Activated CD4-positive, alpha-beta T cell treated with anti-CD3 and anti-CD28 coated beads, Interleukin-2, amount 50 U/mL, for 24 hours (primary cell): Measurements from ENCODE around the gene KCNA5.

Experiments
- DNase-seq, 2 donors: peaks; one replicate each; pipeline ENCODE4 v3.0.0-alpha.2; 2020; ENCODE audit warnings: low read depth in 1 of 2, low spot score in 1 of 2

KCNA5 gene

DNA sequence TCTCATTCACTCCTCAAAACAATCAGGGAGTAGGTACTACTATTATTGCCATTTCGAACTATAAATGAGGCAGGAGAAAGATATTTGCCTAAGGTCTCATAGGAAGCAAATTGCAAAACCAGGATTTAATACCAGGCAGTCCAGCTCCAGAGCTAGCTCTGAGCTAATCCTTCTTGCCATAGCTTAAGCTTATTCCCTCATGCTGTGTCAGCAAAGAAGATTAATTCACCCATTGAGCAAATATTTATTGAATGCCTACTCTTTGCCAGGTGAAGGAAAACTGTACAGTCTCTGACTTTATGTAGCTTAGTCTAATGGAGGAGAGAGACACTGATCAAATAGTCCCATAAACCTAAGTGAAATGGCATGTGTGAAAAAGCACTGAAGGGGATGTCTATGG lies 19.5 kb downstream of the KCNA5 start:
- DNase-seq, result no peak

DNA sequence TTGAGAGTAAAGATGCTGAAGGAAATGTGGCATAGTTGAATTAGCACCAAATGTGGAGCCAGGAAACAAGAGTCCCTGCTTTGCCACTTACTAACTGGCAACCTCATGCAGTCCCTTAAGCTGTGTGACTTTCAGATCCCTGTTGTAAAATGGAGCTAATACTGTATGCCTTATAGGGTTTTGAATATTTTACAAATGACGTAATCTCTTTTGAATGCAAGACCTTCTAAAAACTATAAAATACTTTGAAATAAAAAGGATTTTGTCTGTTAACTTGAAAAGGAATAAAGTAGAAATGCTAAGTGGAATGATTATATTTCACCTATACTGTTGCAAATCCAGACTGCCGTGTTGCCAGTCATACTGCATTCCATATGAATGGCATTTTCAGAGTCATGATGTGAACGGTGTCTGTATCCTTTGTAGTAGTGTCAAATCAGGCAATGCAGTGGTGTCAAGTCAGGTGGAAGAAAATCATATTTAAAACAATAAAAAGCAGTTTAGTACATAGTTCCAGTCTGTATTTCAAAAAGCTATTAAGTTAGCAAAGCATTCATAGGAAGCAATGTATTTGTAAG lies 21.3 kb downstream of the KCNA5 start:
- no peak for DNase-seq

DNA sequence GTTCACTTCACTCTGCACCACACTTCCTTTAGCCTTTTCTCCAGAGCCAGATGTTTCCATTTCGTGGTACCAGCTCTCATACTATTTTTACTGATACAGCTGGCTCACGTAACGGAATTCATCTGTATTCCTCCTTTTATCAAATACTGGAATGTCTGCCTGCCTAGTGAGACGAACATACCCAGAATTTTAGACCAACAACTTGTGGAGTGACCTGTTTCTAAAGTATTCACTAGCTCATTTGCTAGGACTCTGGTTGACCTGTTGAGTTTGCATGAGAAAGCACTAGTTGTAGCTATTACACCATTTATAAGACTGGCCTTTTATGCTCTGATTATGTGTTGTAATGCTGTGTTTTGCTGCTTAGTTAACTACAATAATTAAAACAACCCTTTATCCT lies 22.6 kb downstream of the KCNA5 start:
- no peak for DNase-seq

DNA sequence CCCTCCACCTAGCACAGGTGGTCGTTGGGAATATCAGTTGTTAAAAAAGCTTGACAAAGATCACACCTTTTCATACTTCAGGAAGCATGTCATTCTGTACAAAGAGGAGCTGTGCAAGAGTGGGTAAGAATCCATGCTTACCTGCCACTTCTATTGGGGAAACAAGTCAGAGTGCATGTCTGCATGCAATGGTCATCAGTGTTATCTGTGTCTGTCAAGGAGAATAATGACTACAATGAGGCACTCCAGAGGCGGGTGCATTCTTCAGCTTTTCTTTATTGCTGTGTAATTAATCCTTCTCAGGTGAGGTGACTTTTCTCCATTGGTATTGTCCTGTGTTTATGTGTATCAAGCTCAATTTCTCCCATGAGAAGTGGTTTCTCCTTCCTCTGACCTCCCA lies 24.4 kb downstream of the KCNA5 start:
- DNase-seq, result no peak

DNA sequence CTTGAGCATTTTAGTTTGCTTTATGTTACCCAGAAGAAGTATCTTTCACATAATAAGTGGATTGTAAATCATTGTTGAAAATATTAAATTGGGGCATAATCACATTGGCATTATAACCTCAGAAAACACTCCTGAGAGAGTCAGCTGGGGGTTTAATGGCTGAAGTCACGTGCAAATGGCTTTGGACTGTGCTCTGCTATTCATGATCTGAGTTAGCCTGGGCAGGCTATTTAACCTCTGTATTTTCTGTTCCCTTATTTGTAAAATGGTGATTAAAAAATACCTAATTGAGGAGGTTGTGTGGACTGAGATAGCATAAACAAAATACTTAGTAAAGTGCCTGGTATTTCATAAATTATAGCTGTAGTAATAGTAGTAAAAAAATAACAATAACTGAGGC lies 24.9 kb downstream of the KCNA5 start:
- DNase-seq, result no peak

DNA sequence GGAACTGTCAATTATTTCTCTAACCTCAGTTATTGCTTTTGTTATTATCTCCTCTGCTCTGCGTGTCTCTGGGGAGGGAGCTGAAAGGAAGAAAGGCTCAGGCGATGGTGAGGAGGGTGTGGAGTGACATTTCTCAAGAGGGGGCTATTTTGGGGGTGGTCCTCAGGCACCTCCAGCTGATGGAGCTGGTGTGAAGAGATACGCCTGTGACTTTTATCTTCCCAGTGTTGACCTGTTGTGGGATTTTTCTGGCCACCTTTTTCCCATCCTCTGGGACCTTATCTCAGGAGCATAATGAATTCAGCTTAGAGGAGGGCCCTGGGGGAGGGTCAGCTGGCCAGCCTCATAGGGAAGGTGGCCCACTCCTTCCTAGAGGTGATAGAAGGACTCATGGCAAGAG lies 26.4 kb downstream of the KCNA5 start:
- DNase-seq, result no peak

DNA sequence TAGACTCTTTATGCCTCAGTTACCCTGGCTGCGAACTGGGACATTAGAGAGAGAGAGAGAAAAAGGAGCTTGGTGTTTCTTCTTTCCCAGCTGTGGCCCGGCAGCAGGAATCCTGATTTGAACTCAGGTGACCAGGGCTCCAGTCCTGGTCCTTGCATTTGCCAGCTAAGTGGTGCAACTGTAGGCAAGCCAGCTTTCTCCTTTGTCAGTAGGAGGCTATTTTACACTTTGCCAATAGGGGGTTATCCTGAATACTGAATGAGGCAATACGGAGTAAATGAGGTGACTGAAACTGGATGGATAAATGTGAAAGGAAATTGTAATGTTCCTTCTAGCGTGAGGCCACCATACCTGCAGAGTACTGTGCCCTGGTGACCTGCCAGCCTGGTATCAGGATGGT lies 27.8 kb downstream of the KCNA5 start:
- DNase-seq, result no peak

DNA sequence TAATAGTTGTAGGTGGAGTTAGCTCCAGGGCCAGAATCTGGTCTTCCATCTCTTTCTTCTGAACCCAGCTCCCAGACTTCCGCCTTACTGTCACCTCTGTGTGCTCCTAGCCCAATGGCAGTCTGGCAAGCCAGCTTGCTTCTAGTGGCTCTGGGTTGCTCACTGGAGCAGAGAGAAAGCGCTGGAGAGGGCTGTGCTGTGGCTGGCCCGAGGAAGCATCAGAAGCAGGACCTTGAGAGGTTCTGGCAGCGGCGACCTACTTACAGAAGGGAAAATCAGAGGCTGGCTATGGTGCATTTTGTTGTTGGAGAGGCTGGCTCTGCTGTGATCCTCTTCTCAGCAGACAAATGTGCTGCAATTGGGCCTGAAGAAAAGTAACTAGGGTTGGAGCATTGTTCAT lies 28.6 kb downstream of the KCNA5 start:
- no peak for DNase-seq

DNA sequence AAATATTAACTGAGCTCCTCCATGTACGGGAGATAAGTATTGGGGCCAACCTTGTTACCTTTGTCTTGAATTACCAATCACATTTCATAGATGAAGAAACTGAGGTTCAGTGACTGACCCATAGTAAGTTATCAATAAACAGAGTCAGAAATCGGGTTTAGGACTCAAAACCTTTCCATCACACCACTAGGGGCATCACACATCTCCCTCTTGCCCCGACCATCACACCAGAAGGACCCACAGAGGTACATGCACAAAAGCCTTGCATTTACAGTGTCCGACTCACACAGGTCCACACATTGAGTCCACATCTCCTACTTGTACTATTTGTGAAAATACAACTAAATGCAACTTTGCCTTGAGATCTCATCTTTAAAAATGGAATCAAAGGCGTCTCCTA lies 29.4 kb downstream of the KCNA5 start:
- no peak for DNase-seq

DNA sequence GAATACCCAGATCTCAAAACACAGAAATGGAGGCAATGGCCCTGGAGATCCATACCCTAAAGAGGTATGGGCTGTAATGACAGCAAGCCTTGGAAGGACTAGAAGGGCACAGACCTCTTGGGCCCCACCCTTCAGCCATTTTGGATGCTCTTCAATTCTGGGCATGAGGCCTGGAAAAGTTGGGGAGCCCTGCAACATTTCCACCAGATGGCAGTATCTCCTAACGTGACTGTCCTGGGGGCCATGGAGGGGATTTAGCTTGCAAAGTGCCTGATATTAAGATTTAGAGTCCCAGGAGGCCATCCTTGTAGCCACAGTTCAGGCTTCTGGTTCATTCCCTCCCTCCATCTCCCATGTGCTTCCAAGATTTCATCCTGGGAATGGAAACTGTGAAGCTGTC lies 30.2 kb downstream of the KCNA5 start:
- no peak for DNase-seq

DNA sequence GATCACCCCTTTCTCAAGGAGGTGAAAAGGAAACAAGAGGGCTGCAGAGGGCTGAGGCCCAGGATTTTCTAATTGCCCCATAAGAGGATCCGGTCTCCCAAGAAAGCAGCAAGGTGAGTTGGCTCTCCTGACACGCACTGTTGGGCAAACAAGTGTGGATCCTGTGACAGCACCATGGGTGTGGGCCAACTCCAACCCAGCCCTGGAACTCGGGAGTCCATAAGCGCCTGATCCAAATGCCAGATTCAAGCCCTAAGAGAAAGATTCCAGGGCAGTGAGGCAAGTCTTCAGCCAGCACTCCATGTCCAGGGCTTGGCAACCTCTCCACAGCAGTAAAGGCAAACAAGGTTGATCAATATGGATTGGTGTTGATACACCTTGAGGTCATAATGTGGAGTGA lies 33.1 kb downstream of the KCNA5 start:
- DNase-seq, result no peak

DNA sequence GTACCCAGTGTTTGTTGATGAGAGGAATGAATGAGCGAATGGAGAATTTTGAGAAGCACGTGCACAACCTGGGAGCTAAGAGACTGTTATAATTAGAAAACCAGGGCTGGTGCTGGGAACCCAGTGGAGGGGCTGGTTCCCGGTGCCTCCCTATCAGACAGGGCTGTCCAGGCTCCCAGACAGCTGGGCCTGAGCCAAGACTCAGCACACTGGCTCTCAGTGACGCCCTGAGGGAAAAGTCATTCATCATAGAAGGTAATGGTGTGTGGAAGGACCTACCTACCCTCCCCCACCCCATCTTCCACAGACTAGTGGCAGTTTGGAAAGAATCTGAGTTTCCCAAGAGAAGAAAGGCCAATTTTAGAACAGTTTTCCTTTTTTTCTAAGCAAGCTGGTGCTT lies 34.7 kb downstream of the KCNA5 start:
- no peak for DNase-seq

DNA sequence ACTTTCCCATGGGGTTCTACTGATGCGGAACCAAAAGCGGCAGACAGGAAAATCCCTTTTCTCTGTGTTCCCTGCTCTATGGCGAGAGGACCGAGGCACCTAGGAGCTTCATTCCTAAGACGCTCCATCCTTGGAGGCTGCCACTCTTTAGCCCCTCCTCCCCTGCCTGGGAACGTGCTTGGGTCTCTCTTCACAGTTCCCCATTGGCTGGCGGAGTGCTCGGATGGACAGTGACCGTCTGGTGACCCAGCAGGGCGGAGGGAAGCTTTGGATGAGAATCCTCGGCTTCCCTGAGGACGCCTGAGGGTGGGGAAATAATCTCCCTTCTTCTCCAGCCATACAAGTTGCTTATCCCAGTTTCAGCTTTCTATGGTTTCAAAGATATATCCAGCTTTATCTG lies 37.3 kb downstream of the KCNA5 start:
- DNase-seq, result no peak

DNA sequence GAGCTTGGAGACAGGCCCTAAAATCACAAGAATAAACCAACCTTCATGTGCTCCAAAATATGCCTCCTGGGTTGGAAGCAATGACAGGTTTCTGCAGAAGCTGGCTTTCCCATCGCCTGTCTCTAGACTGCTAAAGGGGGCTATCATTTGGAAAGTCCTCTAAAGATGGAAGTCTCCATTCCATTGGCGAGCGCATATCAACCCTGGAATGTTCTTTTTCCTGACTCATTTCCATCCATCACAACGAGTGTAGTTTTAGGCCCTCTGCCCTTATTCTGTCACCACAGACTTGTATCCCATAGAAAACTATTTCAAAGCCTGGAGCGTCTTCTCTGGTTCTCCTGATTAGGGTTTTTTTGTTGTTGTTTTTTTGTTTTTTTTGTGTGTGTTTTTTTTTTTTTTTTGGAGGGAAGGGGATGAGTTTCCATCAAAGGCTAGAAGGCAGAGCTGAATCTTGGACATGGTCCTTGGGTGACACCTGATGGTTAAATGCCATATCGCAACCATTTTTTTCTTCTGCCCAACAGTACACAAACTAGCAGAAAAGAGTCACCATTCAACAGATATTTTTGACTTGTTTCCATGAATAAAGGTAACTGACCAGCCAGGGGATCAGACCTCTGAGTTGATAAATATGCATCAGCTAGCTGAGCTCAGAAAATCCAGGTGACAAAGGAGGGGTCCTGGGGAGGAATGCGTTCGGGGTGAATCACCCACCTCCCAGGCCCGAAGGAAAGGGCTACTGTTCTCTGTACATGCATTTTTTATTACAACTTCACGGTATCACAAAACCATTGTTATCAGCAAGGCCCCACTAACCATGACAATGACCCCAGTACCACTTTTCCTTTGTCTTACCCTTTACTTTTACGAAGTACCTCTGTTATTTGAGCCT lies 40.5 kb downstream of the KCNA5 start:
- no peak for DNase-seq

DNA sequence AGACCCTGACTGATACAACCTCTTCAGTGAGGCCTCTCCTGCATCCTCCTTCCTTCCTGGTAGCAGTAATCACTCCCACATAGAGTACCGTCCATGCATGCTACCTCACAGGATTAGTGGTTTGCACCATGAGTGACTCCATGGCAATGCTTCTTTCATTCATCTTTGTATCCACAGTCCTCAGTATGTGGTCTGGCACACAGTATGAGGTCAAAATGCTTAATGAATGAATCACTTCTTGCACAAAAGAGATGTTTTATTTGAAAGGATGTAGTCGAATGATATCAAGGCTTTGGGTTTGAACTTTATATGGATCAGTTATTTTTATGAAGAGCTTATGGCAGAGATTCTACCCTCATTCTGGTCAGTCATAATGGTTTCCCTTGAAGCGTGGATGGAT lies 42.2 kb downstream of the KCNA5 start:
- DNase-seq, result no peak

DNA sequence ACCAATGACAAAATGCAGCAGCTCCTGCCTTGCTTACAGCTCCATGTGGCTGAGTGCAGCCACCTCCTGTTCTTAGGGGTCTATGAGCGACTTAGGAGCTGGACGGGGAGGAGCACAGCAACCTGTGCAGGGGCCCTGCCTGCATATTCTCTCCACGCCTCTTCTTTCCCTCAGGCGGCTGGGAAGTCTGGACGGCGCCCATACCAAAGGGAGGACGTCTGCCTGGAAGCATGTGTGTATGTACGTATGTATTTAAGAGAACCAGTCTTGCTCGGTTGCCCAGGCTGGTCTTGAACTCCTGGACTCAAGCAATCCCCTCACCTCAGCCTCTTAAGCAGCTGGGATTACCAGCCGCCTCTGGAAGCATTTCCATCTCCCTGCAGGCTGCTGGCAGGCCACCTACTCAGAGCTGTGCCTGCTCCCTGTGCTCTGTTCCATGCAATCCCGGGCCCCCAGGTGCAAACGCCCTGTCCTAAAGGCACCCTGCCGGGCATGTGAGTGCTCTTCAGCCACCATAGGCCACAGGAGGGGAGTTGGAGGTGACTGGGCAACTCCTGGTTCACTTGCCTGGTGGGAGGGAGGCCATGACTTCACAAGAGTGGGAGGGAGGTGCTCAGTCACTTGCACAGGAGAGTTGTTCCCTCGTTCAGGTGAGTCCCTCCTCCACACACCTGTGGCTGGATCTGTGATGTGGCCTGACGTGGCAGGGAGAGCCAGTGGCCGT lies 44.3 kb downstream of the KCNA5 start:
- DNase-seq, result no peak

DNA sequence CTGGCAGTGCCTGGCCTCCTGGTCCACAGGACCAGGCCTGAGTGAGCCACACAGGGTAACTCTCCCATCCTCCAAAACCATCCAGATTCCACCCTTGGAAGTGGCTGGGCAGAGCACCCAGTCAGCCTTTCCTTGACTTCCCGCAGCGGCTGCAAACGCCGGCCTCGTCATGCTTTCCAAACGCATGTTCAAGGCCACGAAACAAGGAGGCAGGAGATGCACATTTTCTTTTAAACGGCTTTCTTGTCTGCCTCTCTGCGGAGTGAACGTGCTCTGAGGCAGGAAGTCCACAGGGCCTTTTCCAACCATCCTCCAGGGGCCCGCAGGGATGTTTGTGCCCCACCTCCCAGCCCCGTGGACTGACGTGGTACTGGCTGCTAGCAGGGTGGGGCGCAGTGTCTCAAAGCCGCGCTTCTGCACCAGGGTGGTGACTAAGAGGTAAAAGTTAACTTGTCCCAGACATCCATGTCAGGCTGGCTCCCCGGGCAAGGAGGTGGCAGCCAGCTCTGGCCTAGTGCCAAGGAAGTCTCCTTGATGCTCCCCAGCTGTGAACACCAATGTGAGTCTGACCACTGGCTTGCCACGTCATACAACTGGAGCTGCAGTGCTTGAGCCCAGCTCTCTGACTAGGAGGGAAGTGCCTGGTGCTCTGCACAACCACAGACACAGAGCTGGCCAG lies 45.0 kb downstream of the KCNA5 start:
- no peak for DNase-seq

DNA sequence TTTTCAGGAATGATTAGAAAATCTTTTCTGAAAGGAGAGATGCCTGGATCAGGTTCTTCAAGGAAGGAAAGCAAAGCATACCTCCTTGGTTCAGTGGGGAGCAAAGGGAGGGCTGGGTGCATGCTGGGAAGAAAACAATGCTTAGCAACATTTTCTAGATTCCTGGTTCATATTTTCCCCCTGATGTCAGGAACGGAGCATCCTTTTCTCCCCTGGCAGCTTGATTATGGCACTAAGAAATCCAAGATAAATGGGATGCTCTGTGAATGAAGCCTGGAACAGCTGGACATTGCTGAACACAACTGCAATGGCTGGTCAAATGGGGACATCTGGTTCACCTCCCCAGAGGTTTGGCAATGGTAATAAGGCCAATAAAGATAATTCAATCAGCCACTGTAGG lies 50.9 kb downstream of the KCNA5 start:
- DNase-seq, result no peak

DNA sequence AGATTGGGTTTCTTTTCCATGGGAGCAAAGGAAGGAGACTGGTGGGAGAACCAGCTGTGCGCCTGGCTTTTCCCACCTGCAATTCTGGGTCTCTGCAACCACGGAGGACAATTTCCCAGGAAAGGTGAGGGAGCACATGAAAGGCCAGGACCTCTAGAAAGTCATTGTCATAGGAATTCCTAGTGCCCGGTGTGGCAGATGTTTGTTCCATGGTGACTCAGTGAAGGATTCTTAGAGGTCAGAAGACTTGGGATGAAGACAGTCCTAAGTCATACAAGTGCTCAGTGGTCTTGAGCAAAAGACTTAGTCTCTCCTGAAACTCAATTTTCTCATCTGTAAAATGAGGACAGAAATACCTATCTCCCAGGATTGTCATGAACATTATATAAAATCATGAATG lies 51.3 kb downstream of the KCNA5 start:
- no peak for DNase-seq
